Skin epidermis (tissue), 12 donors: ENCODE results near the gene SSNA1.

Experiments used
- H3K27ac ChIP-seq, 21 experiments: fragments of 200-600 bp; sonication (generic) in 11 of 21; one replicate each; pipeline ENCODE4 v1.5.0; 2020; ENCODE audit warnings: mild to moderate bottlenecking in 3 of 21, inconsistent platforms in 2 of 21, moderate library complexity in 2 of 21
- H3K4me3 ChIP-seq, 7 experiments: fragments of 200-600 bp; sonication (generic) in 2 of 7; one replicate each; pipeline ENCODE4 v1.5.0; 2020; ENCODE audit warnings: inconsistent platforms in 2 of 7, mild to moderate bottlenecking in 2 of 7, moderate library complexity in 1 of 7

The SSNA1 gene

DNA sequence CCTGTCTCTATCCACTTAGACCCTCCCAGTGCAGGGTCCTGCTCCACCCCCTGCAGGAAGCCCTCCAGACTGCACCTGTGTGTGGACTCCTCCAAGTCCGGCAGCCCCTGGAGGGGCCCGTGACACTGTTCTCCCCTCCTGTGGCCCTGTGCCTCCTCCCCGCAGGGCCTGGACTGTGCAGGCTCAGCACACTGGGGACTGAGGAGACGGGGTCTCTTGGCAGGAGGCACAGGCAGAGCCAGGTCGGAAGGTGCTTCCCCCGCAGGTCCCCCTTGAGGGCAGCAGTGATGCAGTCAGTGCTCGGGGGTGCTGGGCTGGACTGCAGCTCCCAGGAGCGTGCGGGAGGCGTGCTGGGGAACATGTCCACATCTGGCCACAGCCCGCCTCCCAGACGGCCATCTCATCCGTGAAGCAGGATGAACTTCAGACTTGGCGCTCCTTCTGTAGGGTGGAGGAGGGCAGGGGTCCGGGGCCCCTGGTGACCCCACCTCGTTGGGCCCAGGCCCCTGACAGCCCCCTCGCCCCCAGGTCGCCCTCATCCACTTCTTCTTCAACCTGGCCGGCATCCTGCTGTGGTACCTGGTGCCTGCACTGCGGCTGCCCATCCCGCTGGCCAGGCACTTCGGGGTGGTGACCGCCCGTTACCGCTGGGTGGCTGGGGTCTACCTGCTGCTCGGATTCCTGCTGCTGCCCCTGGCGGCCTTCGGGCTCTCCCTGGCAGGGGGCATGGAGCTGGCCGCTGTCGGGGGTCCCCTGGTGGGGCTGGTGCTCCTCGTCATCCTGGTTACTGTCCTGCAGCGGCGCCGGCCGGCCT lies 47.2 kb downstream of the SSNA1 start:
- H3K4me3 ChIP-seq: no peak overlapping the region
- no peak overlapping the region for H3K27ac ChIP-seq

DNA sequence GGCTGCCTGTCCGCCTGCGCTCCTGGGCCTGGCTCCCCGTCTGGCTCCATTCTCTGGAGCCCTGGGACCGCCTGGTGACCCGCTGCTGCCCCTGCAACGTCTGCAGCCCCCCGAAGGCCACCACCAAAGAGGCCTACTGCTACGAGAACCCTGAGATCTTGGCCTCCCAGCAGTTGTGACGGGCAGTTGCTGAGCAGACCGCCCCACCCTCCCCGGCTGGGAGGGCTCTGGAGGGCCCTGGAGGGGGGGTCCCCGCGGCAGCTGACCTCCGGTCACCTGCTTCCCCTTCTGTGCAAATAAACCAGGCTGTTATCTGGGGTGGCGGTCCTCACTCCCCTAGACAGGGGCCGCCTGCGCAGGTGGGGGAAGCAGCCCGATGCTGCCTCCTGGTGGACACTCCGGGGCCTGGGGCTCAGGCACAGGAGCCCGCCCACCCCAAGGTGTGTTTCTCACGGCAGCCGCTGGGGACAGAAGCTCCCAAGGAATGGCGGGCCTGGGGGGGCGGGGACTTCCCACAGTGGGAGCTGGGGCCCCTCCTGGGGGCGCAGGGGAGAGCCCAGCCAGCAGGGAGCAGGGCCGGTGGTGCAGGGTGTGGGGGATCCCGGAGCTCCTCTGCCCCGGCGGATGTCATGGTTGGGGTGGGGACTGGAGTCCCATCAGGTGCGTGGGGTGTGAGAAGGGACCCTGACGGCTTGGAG lies 47.9 kb downstream of the SSNA1 start:
- Histone ChIP-seq H3K4me3 (peak overlapping the region in 1 of 7 experiments; percentile 0), H3K27ac (peak overlapping the region in 1 of 21 experiments; percentile 14)

DNA sequence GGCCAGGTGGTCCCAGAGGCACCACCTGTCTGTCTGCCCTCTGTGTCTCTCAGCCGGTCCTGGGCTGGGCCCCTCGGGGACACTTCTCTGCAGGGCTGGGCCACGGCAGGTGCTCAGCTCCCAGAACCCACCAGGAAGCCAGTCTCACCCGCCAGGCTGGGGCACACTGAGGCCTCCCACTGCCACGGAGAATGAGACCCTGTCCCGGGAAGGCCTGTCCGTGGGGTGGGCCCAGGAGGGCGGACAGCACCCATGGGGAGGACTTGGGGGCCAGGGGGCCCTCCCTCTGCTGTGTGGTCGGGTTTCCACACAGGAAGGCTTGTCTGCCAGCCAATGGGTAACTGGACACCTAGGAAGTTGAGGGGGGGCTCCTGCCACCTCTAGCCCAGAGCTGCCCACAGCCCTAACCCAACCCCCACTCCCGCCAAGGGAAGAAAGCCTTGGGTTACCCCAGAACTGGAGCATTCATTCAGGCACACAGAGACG lies 48.5 kb downstream of the SSNA1 start:
- Histone ChIP-seq H3K4me3 (peak overlapping the region in 1 of 7 experiments; percentile 0), H3K27ac (peak overlapping the region in 3 of 21 experiments; percentile 2 to 45 (median 14))

DNA sequence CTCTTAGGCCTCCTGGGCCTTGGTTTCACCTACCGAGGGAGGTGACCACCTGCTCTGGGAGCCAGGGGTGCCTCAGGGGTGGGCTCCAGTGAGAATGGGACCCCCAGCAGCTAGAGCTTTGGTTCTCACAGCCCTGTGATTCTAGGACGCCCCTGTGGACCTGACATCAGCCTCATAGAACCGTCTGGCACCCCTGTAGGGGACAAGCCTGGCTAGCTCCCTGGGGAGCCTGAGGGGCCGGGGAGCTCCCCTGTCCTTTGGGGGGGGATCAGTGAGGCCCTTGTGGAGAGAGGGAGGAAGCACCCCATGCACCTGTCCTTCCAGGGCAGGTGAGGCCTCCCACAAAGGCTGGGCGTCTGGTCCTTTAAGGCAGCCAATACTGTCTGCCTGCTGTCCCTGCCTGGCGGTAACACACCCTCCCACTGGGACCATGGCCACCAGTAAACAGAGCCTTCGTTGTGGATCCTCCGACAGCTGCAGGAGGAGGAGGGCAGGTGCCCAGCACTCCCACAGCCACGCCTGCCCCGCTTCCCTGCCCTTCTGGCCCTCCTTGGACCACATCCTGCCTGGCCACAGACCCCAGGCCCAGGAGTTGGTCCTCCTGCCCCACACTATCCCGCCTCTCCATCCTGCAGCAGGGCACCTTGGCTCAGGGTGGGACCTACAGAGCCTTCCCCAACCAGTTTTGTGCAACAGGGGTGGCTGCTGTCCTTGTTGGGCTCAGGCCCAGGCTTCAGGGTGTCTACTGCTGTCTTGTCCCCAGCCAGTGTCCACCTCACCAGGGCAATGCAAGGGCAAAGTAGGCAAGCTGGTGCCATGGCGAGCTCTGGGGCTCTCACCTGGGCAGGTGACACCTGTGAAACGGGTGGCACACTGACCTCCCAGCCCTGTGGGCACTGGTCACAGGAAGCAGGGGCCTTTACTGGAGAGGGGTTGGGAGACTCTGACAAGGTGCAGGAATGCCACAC lies 49.6 kb downstream of the SSNA1 start:
- no peak overlapping the region for H3K4me3 ChIP-seq
- peak overlapping the region in 10 of 21 experiments; percentile 2 to 49 (median 32) for H3K27ac ChIP-seq

DNA sequence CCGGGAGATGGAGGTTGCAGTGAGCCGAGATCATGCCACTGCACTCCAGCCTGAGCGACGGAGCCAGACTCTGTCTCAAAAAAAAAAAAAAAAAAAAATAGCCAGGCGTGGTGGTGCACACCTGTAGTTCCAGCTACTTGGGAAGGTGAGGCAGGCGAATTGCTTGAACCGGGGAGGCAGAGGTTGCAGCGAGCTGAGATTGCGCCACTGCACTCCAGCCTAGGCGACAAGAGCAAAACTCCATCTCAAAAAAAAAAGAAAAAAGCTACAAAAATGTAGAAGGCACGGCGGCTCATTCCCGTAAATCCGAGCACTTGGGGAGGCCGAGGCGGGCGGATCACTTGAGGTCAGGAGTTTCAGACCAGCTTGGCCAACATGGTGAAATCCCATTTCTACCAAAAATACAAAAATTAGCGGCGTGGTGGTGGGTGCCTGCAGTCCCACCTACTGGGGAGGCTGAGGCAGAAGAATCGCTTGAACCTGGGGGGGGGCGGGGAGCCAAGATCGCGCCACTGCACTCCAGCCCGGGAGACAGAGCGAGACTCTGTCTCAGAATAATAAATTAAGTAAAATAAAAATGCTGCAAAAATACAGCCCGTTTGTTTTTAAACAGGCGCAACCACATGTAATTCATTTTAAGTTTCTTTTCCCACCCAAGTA lies 51.2 kb downstream of the SSNA1 start:
- H3K4me3 ChIP-seq: peak overlapping the region; percentile 58 to 90 (median 79)
- peak overlapping the region; percentile 94 to 99 (median 96) for H3K27ac ChIP-seq
